ENCODE data around the gene SYT11.
"Not testable (repeated sequence)": the region's sequence is repeated elsewhere in the genome, so short reads cannot be mapped to it uniquely, and the experiment has no call there.

The SYT11 gene

GRCh38 chr1:155900161-155900560 lies 40.8 kb downstream of the SYT11 start:
- no peak for DNase-seq

DNA sequence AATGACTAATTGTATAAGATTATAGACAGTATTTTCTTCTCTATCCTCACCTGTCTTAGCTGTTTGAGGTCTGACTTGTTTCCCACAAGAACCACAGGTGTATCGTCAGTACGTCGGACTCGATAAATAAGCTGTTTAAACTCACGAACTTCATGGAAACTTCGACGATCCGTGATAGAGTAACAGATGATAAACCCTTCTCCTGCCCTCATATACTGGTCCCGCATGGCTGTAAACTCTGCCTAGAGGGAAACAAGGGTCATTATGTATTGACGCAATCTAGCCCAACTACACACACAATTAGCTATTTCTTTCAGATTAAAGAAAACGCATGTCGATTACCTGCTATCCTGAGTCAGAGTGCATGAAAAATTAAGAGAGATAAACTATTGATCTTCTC lies 44.9 kb downstream of the SYT11 start:
- DNase-seq, result no peak

GRCh38 chr1:155909894-155910293 lies 50.5 kb downstream of the SYT11 start:
- no peak for DNase-seq

- peak; percentile 47 for DNase-seq
Measured at GRCh38 chr1:155910621-155911121, 51.3 kb downstream of the SYT11 start.

DNA sequence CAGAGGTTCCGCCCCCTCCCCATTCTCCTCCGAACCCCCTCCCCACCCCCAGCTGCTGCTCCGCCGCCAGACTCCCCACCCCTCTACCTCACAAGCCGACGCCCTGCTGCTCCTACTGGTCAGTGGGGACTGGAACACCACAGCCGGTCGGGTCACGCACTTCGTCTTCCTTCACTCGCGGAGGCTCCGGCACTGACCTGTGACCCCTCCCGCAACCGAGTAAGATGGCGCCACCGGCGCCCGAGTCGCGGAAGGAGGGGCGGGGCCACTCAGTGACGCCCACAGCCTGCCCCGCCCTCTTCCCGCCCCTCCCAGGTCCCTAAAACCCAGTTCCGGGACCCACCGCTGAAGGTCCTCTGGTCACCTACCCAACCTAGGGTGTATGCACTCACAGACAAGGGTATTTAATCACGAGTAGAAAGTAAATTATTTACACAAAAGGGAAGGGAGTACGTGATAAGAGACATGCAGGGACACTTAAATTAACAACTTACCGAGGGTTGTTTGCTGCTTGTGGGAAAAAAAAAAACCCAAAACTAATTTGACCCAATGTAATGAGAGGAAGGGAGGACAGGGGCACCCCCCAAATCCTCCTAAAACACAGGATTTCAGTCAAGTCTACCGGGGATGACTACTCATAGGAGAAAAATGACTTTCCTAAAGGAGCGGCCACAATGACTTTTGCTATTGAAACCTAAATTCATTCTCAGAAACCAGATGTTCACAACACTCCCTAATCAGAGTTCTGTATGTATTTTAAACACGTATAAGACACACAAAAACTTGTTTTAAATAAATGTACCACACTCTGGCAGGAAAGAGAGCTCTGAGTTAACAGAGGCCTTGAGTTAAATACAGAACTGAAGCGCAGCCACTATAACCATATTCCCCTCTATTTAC lies 52.0 kb downstream of the SYT11 start, which contains the start of gene RIT1:
RIT1 (minus strand) TSS at position 194 of the 900 bp plus-strand sequence. CDS start 588 bp downstream, outside the sequence.
- peak; percentile 67 for DNase-seq

- no peak for DNase-seq
Measured at GRCh38 chr1:155912056-155912536, 52.7 kb downstream of the SYT11 start.

- DNase-seq, result no peak
Measured at GRCh38 chr1:155913969-155914757, 54.8 kb downstream of the SYT11 start.

GRCh38 chr1:155918660-155919059 lies 59.3 kb downstream of the SYT11 start:
- no peak for DNase-seq

DNA sequence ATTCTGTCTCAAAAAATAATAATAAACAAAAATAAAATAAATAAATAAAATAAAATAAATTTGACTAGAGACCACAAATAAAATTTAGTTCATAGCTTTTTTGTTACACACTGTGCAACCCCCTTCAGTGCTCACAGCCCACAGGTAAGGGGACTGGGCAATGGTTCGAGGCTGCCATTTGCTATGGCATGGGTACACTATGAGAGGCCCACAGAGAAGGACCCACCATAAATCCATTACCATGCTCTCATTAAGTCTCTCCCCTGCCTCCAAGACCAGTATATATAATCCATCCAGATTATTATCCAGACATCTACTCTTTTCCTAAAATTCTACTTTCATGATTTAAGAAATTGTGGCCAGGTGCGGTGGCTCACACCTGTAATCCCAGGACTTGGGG lies 60.4 kb downstream of the SYT11 start:
- DNase-seq, result no peak

GRCh38 chr1:155920717-155921116 lies 61.4 kb downstream of the SYT11 start:
- no peak for DNase-seq

DNA sequence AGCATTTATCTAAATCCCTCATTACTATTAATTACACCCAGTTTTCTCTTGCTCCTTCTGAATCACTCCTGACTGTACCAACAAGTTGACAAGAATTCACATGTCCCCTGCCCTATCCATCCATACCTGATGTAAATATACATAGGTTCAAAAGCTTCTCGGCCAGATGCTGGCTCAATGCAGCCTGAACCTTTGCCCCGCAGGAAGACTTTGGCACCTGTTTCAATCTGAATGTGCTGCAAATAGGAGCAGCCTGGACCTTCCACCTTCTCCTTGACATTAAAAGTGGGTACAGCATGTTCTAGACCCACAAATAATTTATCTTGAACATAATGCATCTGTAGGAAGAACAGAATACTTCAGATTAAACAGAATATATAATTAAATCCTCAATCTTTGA lies 66.1 kb downstream of the SYT11 start:
- no peak for DNase-seq

- DNase-seq, result no peak
Measured at GRCh38 chr1:155929057-155929456, 69.7 kb downstream of the SYT11 start.

GRCh38 chr1:155930725-155931124 lies 71.4 kb downstream of the SYT11 start:
- DNase-seq, result not testable (repeated sequence)

DNA sequence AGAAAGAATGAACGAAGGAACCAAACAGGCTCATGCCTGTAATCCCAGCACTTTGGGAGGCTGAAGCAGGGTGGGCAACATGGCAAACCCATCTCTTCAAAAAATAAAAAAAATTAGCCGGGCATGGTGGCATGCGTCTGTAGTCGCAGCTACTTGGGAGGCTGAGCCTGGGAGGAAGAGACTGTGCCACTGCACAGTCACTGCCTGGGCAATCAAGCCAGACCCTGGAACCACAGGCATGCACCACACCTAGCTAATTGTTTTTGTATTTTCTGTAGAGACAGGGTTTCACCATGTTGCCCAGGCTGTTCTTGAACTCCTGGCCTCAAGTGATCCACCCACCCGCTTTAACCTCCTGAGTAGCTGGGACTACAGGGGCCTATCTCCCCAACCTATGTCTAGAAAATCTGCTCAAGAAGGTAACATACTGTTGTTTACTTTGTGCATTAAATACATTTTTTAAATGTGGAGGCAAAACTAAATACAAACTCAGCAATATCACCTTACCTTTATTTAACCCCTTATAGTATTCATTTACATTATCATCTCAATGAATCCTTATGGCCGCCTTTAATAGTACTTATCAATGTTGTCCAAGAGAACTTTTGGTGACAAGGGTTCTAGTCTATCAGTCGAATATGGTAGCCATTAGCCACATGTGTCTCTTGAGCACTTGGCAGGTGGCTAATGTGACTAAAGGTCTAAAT lies 72.1 kb downstream of the SYT11 start:
- DNase-seq, result no peak

- no peak for DNase-seq
Measured at GRCh38 chr1:155932081-155932480, 72.7 kb downstream of the SYT11 start.

- DNase-seq, result no peak
Measured at GRCh38 chr1:155932487-155932886, 73.1 kb downstream of the SYT11 start.

DNA sequence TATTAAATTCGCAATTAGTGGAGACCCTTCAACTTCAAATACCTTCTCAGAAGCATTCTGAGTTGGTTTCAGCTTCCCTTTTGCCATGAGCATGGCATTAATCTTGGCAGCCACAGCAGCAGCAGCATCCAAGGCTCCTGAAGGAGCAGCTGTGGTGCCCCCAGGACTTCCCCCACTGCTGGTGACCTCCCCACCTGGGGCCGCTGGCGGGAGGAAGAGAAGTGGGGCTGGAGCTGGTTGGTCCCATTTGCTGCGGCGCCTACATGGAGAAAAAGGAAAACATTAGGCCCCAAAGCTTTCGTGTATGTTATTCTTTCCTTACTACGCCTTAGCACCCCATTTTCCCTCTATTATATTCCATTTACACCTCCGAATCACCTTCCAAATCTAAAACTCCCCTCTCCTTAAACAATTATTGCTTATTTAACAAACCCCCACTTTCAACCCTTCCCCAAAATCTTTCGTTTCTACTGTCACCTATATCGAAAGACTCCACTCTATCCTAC lies 74.3 kb downstream of the SYT11 start:
- no peak for DNase-seq

GRCh38 chr1:155934097-155934935 lies 74.9 kb downstream of the SYT11 start, which contains the start of gene KHDC4:
Gene KHDC4, minus strand, starts transcription at chr1:155934413. Its CDS starts 40 bp downstream, at chr1:155934373.
- DNase-seq, result peak; percentile 100
